ENCODE results near the gene ITGA5.
A peak's percentile ranks its signal among the peaks of the same experiment; 100 is the strongest.

ITGA5 gene

DNA sequence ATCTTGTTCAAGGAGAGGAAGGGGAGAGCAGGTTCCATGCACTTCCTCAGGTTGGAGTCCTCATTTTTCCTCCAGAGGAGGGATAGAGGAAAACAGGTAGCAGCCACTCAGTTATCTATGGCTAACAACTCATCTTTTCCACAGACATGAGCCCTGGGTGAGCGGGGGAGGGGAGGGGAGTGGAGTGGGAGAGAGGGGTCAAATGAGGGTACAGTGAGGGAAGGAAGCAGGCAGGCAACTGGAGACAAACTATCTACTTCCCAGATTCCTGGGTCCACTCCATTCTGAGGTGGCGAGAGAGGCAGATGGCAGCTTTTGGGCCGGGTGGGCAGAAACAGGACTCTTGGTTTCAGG is 32.0 kb downstream of the ITGA5 start:
- no peak for DNase-seq

DNA sequence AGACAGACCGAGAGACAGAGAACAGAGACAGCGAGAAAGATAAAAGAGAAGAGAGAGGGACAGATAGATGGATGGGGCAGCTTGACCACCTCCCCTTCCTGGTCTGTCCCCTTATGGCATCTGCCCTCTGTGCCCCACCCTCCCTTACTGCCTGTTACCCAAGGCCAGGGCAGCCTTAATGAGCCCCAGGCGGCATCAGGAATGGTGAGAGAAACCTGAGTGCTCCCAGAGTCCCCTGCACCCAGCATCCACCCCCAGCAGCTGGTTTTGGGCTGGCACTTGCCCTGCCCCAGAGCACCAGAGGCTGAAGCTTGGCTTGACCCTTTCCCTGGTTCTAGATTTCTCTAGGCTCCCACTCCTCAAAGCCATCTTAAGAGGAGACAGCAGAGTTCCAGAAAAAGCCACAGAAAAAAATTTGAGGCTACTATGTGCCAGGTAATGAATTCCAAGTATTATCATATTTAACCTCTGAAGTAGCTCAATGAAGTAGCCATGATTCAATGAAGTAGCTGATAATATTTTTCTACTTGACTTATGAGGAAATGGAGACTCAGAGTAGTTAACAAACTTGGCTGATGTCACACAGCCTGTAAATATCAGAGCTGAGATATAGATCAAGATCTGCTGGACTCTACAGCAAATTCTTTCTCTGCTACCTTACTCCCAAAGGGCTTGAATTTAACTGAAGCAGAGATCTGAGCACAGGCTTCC is 32.5 kb downstream of the ITGA5 start:
- no peak for DNase-seq

- DNase-seq, result no peak
Measured at GRCh38 chr12:54385251-54385914, 33.7 kb downstream of the ITGA5 start.

DNA sequence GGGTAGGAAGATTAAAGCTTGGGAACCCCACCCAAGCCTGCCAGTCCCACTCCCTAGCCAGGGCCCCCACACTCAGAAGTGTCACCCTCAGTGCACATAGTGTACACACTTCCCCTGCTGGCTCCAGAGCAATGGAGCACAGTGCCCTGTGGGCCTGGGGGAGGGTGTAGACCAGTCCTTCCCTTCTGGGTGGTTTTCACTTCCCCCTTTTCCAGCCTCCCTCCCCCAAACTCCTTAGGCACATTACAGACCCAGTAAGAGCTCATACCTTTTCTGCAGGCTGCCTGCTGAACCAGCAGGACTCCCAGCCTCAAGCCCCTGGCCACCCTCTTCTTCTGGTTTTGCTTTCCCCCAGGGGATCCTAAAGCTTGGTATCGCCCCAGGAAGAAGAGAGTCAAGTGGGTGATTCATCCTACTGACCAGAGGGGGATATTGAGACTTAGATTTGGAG is 34.5 kb downstream of the ITGA5 start, which contains the start of gene ZNF385A:
Gene ZNF385A (minus strand): TSS at position 143 of the 451 bp plus-strand sequence. CDS start 219 bp downstream, outside the sequence.
- no peak for DNase-seq

DNA sequence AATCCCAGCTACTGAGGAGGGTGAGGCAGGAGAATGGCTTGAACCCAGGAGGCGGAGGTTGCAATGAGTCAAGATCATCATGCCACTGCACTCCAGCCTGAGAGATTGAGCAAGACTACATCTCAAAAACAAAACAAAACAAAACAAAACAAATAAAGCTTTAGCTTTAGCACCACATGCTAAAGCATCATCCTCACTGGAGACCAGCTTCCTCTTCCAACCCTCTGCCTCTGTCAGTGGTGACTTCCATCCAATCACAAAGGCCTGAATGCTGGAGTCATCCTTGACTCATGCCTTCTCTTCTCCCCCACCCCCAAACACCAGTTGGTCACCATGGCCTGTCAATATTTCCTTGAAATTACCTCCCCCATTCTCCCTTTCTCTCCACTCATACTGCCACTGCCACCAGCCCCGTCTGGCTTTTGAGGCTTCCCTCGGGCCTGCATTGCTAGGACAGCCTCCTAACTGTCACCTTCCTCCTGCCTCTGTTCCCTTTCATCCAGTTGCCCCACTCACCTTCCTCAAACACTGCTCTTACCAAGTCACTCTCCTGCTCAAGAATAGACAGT is 35.9 kb downstream of the ITGA5 start:
- peak; percentile 35 for DNase-seq

- no peak for DNase-seq
Measured at GRCh38 chr12:54381136-54381535, 37.9 kb downstream of the ITGA5 start.

GRCh38 chr12:54379398-54380201 is 39.5 kb downstream of the ITGA5 start:
- DNase-seq, result peak; percentile 95

DNA sequence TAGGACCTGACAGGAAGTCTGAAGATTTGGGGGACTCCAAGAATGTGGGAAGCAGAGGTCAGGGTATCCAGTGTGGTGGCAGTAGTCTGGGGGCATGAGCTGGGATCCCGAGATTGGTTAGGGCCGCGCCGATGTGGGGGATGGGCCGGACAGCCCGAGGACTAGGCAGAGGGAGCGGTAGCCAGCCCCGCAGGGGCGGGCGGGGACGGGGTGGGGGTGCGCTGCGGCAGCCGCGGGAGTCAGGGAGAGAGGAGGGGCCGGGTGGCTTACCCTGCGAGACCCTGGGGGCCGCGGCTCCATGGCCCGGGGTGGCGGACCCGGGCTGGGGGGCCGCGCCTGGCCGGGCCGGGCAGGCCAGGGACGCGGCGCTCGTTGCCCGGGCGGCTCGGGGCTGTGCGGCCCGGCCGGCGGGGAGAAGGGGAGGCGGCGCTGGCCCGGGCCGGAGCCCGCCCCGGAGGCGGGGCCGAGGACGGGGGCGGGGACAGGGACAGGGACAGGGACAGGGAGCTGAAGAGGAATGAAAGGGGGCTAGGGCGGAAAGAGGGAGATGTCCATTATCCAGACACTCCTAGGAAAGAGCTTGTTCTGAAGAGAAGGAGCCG is 40.2 kb downstream of the ITGA5 start:
- no peak for DNase-seq

DNA sequence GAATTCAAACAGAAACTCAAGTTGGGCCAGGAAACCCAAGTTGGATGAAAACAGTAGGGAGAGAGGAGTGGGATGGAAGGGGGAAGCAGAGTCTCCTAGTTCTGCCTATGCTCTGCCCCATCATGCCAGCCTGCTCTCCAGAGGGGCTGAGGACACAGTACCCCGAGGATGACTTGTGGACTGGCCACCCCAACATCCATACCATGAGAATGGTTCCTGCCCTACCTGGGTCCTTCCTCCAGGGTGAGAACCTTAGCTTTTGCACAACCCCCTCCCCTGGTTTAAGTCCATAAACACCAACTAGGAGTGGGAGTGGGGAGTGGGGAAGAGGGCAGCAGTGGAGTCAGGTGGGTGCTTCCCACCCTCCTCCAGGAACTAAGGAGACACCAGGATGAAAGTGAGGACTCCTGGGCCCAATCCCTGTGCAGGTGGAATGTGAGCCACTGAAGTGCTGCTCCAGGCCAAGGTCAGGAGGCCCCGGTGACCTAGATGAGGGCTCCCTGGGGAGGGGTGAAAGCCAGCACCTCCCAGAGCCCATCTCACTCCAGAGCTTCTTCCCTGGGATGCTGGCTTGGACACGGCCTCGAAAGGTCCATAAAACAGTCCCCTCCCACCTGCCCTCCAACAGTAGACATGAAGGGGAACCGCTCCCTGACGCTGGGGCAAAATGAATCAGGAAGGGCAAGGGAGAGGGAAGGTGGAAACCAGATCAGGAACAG is 41.1 kb downstream of the ITGA5 start:
- no peak for DNase-seq

DNA sequence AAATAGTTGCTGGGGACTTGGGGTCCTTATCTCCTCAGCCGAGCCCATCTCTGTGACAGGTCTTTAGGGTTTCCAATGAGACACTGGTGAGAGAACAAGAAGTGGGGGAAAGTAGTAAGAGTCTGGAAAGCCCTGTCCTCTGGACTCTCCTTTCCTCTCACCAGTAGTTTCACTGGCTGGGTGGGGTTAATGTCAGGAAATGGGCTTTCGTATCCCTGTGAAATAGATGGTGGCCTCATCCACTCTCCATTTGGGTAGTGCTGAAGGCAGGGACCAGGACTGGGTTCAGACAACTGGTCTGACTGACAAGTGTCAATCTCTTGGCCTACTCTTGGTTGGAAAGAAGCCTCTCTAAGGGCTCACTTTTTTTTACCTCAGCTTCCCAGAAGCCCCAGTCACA is 42.1 kb downstream of the ITGA5 start:
- no peak for DNase-seq

DNA sequence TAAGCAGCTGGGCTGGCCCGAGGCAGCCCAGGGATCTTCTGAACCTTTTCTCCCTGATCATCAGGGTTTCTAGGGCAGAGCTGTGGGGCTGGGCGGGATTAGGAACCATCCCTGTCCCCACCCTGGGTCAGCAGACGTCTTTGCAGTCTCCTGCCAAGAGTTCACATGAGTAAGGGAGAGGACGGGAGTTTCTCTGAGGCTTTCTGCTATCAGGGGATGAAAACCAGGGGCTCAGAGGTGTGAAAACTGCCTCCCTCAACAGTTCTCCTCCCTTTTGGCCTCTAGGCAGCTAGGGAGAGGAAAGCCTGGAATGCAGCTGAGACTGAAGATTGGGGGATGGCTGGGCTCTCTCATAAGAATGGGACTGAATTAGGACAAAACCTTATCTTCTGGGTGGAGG is 42.5 kb downstream of the ITGA5 start:
- DNase-seq, result no peak

DNA sequence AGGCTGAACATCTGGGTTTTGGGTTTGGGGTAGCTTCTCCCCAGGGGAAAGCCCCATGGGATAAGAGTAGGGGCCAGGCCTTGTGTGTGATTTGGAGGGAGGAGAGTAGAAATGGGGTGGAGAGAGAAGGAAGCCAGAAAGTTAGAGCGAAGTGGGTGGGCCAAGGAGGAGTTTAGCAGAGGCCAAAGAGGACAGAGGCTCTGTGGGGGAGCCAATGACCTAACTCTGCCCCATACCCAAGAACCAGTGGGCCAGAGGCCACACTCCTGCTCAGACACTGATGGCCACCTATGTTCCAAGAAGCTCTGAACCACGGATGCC is 43.8 kb downstream of the ITGA5 start:
- DNase-seq, result no peak

- DNase-seq, result no peak
Measured at GRCh38 chr12:54374562-54375258, 44.4 kb downstream of the ITGA5 start.

GRCh38 chr12:54373649-54374561 is 45.2 kb downstream of the ITGA5 start:
- peak; percentile 35 for DNase-seq

- no peak for DNase-seq
Measured at GRCh38 chr12:54372113-54372806, 46.8 kb downstream of the ITGA5 start.

- DNase-seq, result no peak
Measured at GRCh38 chr12:54371328-54372112, 47.5 kb downstream of the ITGA5 start.

GRCh38 chr12:54370171-54370730 is 48.8 kb downstream of the ITGA5 start:
- DNase-seq, result peak; percentile 32

- DNase-seq, result no peak
Measured at GRCh38 chr12:54369597-54370131, 49.4 kb downstream of the ITGA5 start.
